Measurements from ENCODE around the gene LTB4R2.

The LTB4R2 gene

GRCh38 chr14:24264298-24264697 is 45.6 kb upstream of the LTB4R2 start:
- Histone ChIP-seq H3K4me1 (ENCODE audit: insufficient read depth, low read length, severe bottlenecking) (no peaks in the 10 kb centered on the region), H3K9ac (ENCODE audit: low read length) (no peak overlapping the region), H3K27ac (ENCODE audit: low read depth, low read length, poor library complexity, severe bottlenecking) (no peak overlapping the region), H3K36me3 (ENCODE audit: insufficient read depth, low read length) (0 out of 2 replicates have a peak, but pooled peaks cover 3% of the 10 kb centered on the region), H3K9me2 (ENCODE audit: low read depth, low read length) (no peaks in the 10 kb centered on the region), H4K20me1 (ENCODE audit: insufficient read depth, low read length) (no peaks in the 10 kb centered on the region), H3F3A (ENCODE audit: insufficient read depth, low read length) (no peaks in the 10 kb centered on the region), H3K27me3 (ENCODE audit: insufficient read depth, low read length) (no peaks in the 10 kb centered on the region), H3K4me3 (ENCODE audit: low read depth, low read length, poor library complexity, severe bottlenecking) (no peak overlapping the region), H3K79me2 (ENCODE audit: insufficient read depth, low read length) (no peaks in the 10 kb centered on the region), H2AFZ (ENCODE audit: low read length) (no peak overlapping the region), H3K9me3 (ENCODE audit: low read length) (no peaks in the 10 kb centered on the region), H3K4me2 (ENCODE audit: low read length) (no peak overlapping the region)
- TF ChIP-seq EZH2 (IDR thresholded peaks at IDR 0.05; ENCODE audit: borderline replicate concordance, low read length), result no peak
- no peak for TF ChIP-seq CTCF (IDR thresholded peaks at IDR 0.05; ENCODE audit: low read length)

GRCh38 chr14:24266344-24267244 is 43.3 kb upstream of the LTB4R2 start:
- no peaks in the 10 kb centered on the region for H3K9me2 ChIP-seq (ENCODE audit: low read depth, low read length)
- TF ChIP-seq CTCF (IDR thresholded peaks at IDR 0.05; ENCODE audit: low read length), result no peak
- H3K9ac ChIP-seq (ENCODE audit: low read length), result no peak overlapping the region
- peaks cover 9% of the 10 kb centered on the region for H3K4me1 ChIP-seq (ENCODE audit: insufficient read depth, low read length, severe bottlenecking)
- H3F3A ChIP-seq (ENCODE audit: insufficient read depth, low read length), result no peaks in the 10 kb centered on the region
- H3K27me3 ChIP-seq (ENCODE audit: insufficient read depth, low read length), result no peaks in the 10 kb centered on the region
- H4K20me1 ChIP-seq (ENCODE audit: insufficient read depth, low read length), result no peaks in the 10 kb centered on the region
- H2AFZ ChIP-seq (ENCODE audit: low read length), result no peak overlapping the region
- H3K9me3 ChIP-seq (ENCODE audit: low read length), result no peaks in the 10 kb centered on the region
- H3K4me2 ChIP-seq (ENCODE audit: low read length), result no peak overlapping the region
- H3K27ac ChIP-seq (ENCODE audit: low read depth, low read length, poor library complexity, severe bottlenecking), result no peak overlapping the region
- H3K79me2 ChIP-seq (ENCODE audit: insufficient read depth, low read length), result no peaks in the 10 kb centered on the region
- no peak overlapping the region for H3K4me3 ChIP-seq (ENCODE audit: low read depth, low read length, poor library complexity, severe bottlenecking)
- H3K36me3 ChIP-seq (ENCODE audit: insufficient read depth, low read length), result 0 out of 2 replicates have a peak, but pooled peaks cover 3% of the 10 kb centered on the region

DNA sequence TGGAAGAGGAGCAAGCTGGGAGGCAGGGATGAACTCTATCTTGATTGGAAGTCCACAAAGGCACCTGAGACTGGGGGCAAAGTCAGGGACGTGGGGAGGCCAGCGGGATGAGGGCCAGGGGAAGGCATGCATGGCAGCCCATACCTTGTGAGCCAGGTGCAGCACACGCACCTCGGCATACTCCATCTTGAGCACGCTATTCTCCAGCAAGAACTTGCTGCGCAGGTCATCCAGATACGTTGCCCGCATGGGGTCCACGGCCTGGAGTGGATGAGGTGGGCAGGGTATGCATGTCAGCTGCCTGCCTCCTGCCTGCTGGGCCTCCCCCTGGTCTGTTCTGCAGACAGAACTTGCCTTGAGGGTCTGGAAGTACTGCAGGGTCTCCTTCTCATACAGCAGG is 42.4 kb upstream of the LTB4R2 start:
- H3K27ac ChIP-seq (ENCODE audit: low read depth, low read length, poor library complexity, severe bottlenecking), result no peak overlapping the region
- no peaks in the 10 kb centered on the region for H3K79me2 ChIP-seq (ENCODE audit: insufficient read depth, low read length)
- H3K4me2 ChIP-seq (ENCODE audit: low read length), result no peak overlapping the region
- H3K9me2 ChIP-seq (ENCODE audit: low read depth, low read length), result no peaks in the 10 kb centered on the region
- H3K9ac ChIP-seq (ENCODE audit: low read length), result no peak overlapping the region
- H3K27me3 ChIP-seq (ENCODE audit: insufficient read depth, low read length), result no peaks in the 10 kb centered on the region
- H2AFZ ChIP-seq (ENCODE audit: low read length), result no peak overlapping the region
- no peaks in the 10 kb centered on the region for H4K20me1 ChIP-seq (ENCODE audit: insufficient read depth, low read length)
- H3F3A ChIP-seq (ENCODE audit: insufficient read depth, low read length), result no peaks in the 10 kb centered on the region
- H3K4me3 ChIP-seq (ENCODE audit: low read depth, low read length, poor library complexity, severe bottlenecking), result no peak overlapping the region
- H3K36me3 ChIP-seq (ENCODE audit: insufficient read depth, low read length), result 0 out of 2 replicates have a peak, but pooled peaks cover 3% of the 10 kb centered on the region
- no peaks in the 10 kb centered on the region for H3K9me3 ChIP-seq (ENCODE audit: low read length)
- H3K4me1 ChIP-seq (ENCODE audit: insufficient read depth, low read length, severe bottlenecking), result peaks cover 19% of the 10 kb centered on the region
- no peak for TF ChIP-seq CTCF (IDR thresholded peaks at IDR 0.05; ENCODE audit: low read length)
- TF ChIP-seq EZH2 (IDR thresholded peaks at IDR 0.05; ENCODE audit: borderline replicate concordance, low read length), result no peak

All from OCI-LY1 (cell line).